Measurements from ENCODE around the gene LETM1.
"Not testable (repeated sequence)": the region's sequence is repeated elsewhere in the genome, so short reads cannot be mapped to it uniquely, and the experiment has no call there.

The LETM1 gene

DNA sequence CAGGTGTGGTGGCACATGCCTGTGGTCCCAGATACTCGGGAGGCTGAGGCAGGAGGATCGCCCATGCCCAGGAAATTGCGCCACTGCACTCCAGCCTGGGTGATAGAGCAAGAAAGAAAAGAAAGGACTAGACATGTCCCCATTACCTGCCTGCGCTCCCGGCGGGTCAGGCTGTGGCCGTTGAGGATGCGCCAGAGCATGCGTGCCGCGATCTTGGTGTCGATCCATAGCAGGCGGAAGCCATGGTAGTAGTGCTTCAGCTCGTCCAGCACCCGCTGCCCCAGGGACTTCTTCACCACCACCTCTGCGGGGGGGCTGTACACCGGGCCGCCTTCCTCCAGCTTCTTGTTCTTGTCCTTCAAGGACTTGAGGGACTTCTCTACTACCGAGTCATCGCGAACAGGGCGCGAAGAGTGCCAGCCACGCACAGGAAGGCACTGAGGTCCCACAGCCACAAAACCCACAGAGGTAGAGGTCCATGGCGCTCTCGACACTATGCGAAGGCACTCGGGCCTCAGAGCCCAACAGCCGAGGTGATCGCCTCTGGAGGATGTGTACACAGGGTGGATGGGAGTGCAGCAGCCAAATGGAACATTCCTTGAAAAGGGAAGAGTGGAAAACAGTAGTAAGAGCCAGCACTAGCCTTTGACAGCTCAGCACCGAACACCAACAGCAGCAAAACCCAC is 14.6 kb downstream of the LETM1 start:
- in situ Hi-C loops (cut with HindIII; ENCODE audit: low sequenced_read_pairs), result no loop called here
- no peak overlapping the region for H3K4me3 ChIP-seq (ENCODE audit: low read depth, low read length)
- DNase-seq (ENCODE audit: low read depth, low spot score), result no peak
- TF ChIP-seq, protein P1, sequence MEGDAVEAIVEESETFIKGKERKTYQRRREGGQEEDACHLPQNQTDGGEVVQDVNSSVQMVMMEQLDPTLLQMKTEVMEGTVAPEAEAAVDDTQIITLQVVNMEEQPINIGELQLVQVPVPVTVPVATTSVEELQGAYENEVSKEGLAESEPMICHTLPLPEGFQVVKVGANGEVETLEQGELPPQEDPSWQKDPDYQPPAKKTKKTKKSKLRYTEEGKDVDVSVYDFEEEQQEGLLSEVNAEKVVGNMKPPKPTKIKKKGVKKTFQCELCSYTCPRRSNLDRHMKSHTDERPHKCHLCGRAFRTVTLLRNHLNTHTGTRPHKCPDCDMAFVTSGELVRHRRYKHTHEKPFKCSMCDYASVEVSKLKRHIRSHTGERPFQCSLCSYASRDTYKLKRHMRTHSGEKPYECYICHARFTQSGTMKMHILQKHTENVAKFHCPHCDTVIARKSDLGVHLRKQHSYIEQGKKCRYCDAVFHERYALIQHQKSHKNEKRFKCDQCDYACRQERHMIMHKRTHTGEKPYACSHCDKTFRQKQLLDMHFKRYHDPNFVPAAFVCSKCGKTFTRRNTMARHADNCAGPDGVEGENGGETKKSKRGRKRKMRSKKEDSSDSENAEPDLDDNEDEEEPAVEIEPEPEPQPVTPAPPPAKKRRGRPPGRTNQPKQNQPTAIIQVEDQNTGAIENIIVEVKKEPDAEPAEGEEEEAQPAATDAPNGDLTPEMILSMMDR (IDR thresholded peaks at IDR 0.05; ENCODE audit: low read depth, low read length), result no peak

DNA sequence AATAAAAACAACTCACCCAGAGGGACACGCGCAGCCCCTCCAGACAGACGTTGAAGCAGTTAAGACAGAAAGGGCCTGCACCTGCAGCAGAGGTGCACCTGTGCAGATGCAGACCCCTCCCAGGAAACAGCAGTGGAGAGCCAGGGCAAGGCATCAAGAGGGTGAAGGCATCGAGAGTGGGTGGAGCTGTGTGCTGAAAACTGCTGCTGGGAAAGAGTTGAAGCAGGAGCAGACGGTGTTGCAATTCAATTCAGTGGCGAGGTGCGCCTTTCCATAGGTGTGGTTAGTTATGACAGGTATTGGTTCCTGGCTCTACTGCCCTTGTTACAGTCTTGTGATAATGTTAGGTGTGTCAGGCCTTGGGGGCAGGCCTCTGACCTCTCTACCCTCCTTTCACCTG is 16.7 kb downstream of the LETM1 start:
- DNase-seq (ENCODE audit: low read depth, low spot score), result no peak
- no peak overlapping the region for H3K4me3 ChIP-seq (ENCODE audit: low read depth, low read length)
- TF ChIP-seq, protein P1 (IDR thresholded peaks at IDR 0.05; ENCODE audit: low read depth, low read length), result no peak
- in situ Hi-C loops (cut with HindIII; ENCODE audit: low sequenced_read_pairs), result no loop called here

DNA sequence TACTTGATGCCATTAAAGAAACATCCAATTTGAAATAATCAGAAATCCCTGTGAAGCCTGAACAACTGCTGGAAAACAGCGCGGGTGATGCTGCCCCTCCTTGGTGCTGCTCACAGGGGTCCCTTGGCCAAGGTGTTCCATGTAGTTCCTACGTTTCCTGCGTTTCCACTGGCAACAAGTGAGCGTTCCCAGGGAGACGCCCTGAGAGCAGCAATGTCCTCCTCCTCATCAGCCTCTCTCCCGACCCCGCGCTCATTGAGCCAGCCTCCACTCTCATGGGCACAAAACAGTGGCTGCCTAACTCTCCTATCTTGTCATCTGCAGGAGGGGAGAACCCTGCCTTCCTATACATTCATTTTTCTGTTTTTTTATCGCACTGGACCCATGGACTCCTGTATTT is 18.9 kb downstream of the LETM1 start:
- TF ChIP-seq, protein P1 (IDR thresholded peaks at IDR 0.05; ENCODE audit: low read depth, low read length), result no peak
- no peak overlapping the region for H3K4me3 ChIP-seq (ENCODE audit: low read depth, low read length)
- in situ Hi-C loops (cut with HindIII; ENCODE audit: low sequenced_read_pairs), result no loop called here
- DNase-seq (ENCODE audit: low read depth, low spot score), result no peak

DNA sequence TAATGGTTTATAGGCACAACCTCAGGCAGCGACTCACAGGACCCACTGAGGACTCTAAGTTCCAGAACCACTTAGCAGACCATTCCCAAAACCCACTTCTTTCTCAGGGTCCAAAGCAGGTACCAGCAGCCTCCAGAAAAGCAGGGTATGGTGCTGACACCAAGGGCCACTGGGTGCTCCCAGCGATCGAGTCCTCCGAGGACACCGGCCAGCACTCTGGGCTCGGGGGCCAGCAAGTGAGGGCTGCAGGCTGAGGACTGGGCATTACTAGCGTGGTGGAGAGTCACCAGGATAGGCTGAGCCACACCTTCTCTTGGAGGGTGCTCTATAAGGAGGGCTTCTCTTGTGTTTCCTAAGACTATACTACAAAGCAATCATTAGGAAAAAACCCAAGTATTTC is 19.3 kb downstream of the LETM1 start:
- DNase-seq (ENCODE audit: low read depth, low spot score), result no peak
- in situ Hi-C loops (cut with HindIII; ENCODE audit: low sequenced_read_pairs), result no loop called here
- TF ChIP-seq, protein P1 (IDR thresholded peaks at IDR 0.05; ENCODE audit: low read depth, low read length), result no peak
- H3K4me3 ChIP-seq (ENCODE audit: low read depth, low read length), result no peak overlapping the region

DNA sequence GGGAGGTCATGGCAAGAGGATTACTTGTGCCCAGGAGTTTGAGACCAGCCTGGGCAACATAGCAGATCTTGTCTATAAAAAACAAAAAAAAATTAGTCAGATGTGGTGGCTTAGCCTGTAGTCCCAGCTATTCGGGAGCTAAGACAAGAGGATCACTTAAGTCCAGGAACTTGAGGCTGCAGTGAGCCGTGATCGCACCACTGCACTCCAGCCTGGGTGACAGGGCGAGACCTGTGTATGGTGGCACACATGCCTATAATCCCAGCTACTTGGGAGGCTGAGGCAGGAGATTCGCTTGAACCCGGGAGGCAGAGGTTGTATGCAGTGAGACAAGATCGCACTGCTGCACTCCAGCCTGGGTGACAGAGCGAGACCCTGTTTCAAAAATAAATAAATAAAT is 20.1 kb downstream of the LETM1 start:
- H3K4me3 ChIP-seq (ENCODE audit: low read depth, low read length); in situ Hi-C loops (cut with HindIII; ENCODE audit: low sequenced_read_pairs); DNase-seq (ENCODE audit: low read depth, low spot score): not testable (repeated sequence)

DNA sequence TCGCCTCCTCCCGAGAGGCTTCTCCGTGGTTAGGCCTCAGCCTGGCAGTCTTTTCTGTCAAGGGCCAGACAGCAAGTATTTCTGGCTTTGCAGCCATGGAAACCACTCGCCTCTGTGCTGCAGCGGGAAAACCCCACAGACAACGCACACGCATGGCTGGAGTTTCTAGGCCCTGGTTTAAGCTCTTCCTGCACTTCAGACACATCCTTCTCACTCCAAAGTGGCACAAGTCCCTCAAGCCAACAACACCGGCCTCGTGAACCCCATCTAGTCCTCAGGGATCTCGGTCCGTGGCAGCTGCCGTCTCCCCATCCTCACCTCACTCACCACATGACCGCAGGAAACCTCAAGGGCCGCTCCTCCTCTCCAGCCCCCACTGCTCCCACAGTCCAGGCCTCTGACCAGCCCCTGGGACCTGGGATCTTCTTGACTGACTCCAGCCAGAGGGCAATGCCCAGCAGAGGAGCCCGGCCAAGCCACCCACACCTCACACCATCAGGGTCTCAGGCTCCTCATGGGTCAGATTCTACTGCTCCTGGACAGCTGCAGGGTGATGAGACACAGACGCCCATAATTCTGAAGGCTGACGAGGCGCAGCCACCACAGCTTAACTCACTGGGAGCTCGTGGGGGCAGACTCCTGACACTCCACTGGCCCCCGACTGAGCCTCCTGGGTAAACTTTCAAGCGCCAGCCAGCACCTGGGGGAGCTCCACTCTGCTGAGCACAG is 21.7 kb downstream of the LETM1 start:
- H3K4me3 ChIP-seq (ENCODE audit: low read depth, low read length), result no peak overlapping the region
- TF ChIP-seq, protein P1 (IDR thresholded peaks at IDR 0.05; ENCODE audit: low read depth, low read length), result no peak
- no peak for DNase-seq (ENCODE audit: low read depth, low spot score)
- in situ Hi-C loops (cut with HindIII; ENCODE audit: low sequenced_read_pairs), result no loop called here

DNA sequence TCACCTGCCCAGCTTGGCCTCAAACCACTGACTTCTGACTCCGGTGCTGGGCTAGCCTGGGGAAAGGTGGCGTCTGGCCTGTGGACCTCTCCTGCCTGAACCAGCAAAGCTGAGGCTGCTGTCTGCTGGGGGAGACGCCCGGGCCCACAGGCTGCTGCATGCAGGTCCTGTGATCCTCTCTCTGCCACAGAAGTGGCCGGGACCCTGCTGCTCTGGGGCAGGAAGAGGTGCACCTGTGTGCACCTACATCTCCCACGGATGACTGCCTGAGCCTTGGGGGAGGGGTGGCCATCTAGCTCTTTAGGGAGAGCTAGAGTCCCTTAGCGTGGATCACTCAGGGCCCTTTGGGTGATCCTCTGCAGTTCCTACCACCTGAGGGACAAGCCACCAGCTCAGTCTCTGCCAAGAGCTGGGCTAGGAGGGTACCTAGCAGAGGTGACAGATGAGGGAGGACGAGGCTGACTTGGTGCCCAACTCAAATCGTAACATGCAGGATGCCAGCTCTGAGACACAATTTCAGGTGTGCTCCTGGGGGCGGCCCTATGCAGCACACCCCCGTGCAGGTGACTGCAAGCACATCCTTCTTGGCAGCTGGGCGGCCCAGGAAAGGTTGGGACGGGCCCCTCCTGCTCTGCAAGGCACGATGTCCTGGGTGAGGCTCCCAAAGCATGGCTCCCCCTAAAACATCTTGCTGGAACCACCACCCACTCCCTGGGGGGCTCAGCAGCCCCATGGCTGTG is 22.5 kb downstream of the LETM1 start:
- in situ Hi-C loops (cut with HindIII; ENCODE audit: low sequenced_read_pairs), result no loop called here
- TF ChIP-seq, protein P1 (IDR thresholded peaks at IDR 0.05; ENCODE audit: low read depth, low read length), result no peak
- no peak for DNase-seq (ENCODE audit: low read depth, low spot score)
- H3K4me3 ChIP-seq (ENCODE audit: low read depth, low read length), result no peak overlapping the region

All from astrocyte of the spinal cord (primary cell).